Tibial nerve (tissue), 4 donors: ENCODE measurements around the gene SDC1. TPM values are rescaled to one million over a fixed set of nuclear protein-coding genes. Genes with fewer than 3 reads are reported as not detected.

ENCODE experiments used
- DNase-seq, 2 donors: peaks; one replicate each; pipeline ENCODE4 v3.0.0-alpha.2; 2019; ENCODE audit warnings: low spot score in 2 of 2
- H3K27ac ChIP-seq, 4 donors: fragments of 200-600 bp; sonication (generic) in 3 of 4; one replicate each; pipeline ENCODE4 v1.5.1; 2017 to 2019; ENCODE audit warnings: mild to moderate bottlenecking in 1 of 4
- H3K27me3 ChIP-seq, 2 donors: fragments of 200-600 bp; sonication (generic) in 1 of 2; one replicate each; pipeline versions ENCODE4 v1.5.1 to v1.6.0; 2017 to 2019
- H3K36me3 ChIP-seq, 3 donors: fragments of 200-600 bp; sonication (generic); one replicate each; pipeline ENCODE4 v1.5.1; 2018 to 2019
- H3K4me1 ChIP-seq, 4 donors: fragments of 200-600 bp; sonication (generic) in 3 of 4; one replicate each; pipeline ENCODE4 v1.5.1; 2017 to 2019
- H3K4me3 ChIP-seq, 4 donors: fragments of 200-600 bp; sonication (generic) in 3 of 4; one replicate each; pipeline ENCODE4 v1.5.1; 2017 to 2019; ENCODE audit warnings: mild to moderate bottlenecking in 1 of 4, moderate library complexity in 1 of 4
- H3K9me3 ChIP-seq, 4 donors: fragments of 200-600 bp; sonication (generic) in 3 of 4; one replicate each; pipeline ENCODE4 v1.5.1; 2017 to 2019
- CTCF ChIP-seq, 5 experiments: fragments of 200-600 bp in 3 of 5; fragments of 450-650 bp in 2 of 5; sonication (generic) in 3 of 5; IDR thresholded peaks; one replicate each; pipeline ENCODE4 v1.5.1; 2016 to 2019; ENCODE audit warnings: antibody characterized with exemption in 5 of 5, mild to moderate bottlenecking in 3 of 5, moderate library complexity in 2 of 5
- EP300 ChIP-seq, 2 donors: sonication (generic); formaldehyde crosslinking; IDR thresholded peaks; one replicate each; pipeline ENCODE4 v1.6.1; 2017; ENCODE audit warnings: antibody characterized with exemption in 2 of 2, mild to moderate bottlenecking in 1 of 2
- POLR2A ChIP-seq, 2 donors: fragments of 450-650 bp; IDR thresholded peaks; one replicate each; pipeline ENCODE4 v1.6.1; 2017; ENCODE audit warnings: antibody characterized with exemption in 2 of 2, mild to moderate bottlenecking in 2 of 2, moderate library complexity in 2 of 2
- WGBS, 2 donors: methylation state at CpG; one replicate each; pipeline ENCODE4 v1.1.5; 2018; 5-methylcytosine and 5-hydroxymethylcytosine counted together
- total RNA-seq, 4 donors: library from RNA; depleted of rRNA; stranded (reverse); fragments of >200 nt; gene quantifications; one replicate each; pipeline ENCODE4 v1.1.0, GENCODE V29; 2016

SDC1 gene
- total RNA-seq, 4 donors from 2014 or later, result 0.78 to 2.8 (median 1.7) TPM

DNA sequence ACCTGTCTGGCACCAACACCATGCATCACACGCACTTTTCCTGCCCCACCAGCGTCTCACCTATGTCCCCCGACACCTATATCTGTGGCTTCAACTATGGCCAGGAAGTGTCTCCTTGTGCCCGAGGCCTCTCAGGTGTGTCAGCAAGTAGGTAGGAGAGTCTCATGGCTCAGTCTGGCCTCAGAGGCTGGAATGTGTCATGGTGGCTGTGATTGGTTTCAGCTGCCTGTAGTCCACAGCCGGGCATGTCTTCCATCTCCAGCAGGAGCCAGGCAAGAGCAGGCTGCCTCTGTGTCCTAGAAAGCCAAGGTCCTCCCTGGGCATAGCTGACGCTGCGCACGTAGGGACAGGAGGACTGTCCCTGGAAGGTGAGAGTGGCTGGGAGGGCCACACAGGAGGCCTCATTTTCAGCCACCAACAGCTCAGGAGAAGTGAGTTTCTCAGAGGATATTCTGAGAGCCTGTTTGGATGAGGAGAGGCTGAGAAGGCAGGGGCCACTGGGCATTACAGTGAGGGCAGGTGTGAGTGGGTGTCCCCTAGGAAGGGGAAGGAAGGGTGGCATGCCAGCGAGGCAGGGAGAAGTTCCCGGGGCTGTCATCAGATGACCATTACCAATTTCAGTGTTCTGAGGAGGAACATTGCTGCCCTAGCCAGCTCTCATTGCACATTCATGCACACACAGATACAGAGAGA, 47.2 kb downstream of the SDC1 start:
- H3K4me3 ChIP-seq, result no peak overlapping the region
- no peaks in the 10 kb centered on the region for H3K4me1 ChIP-seq
- no peak for DNase-seq
- H3K9me3 ChIP-seq, result no peaks in the 10 kb centered on the region
- no peaks in the 10 kb centered on the region for H3K36me3 ChIP-seq
- no peaks in the 10 kb centered on the region for H3K27me3 ChIP-seq
- TF ChIP-seq POLR2A (IDR thresholded peaks at IDR 0.05) (no peak), CTCF (IDR thresholded peaks at IDR 0.05) (no peak), EP300 (IDR thresholded peaks at IDR 0.05) (no peak)
- H3K27ac ChIP-seq, result no peak overlapping the region
- whole genome bisulfite sequencing, 2 donors, result 88 to 90% methylated on average over 9 to 10 of the region's 10 CpGs

- DNase-seq, result no peak
- H3K27me3 ChIP-seq, result no peaks in the 10 kb centered on the region
- H3K4me3 ChIP-seq, result no peak overlapping the region
- peaks cover 0 to 8% (median 0%) of the 10 kb centered on the region in 4 donors for H3K4me1 ChIP-seq
- H3K27ac ChIP-seq, result no peak overlapping the region
- H3K36me3 ChIP-seq, result no peaks in the 10 kb centered on the region
- no peak for TF ChIP-seq POLR2A (IDR thresholded peaks at IDR 0.05)
- no peak for TF ChIP-seq EP300 (IDR thresholded peaks at IDR 0.05)
- no peak for TF ChIP-seq CTCF (IDR thresholded peaks at IDR 0.05)
- no peaks in the 10 kb centered on the region for H3K9me3 ChIP-seq
- 85 to 93% methylated on average over 5 of the region's 5 CpGs for WGBS, 2 donors
These were observed 48.2 kb downstream of the SDC1 start for GRCh38 chr2:20176760-20177159.

GRCh38 chr2:20175931-20176330, 49.0 kb downstream of the SDC1 start:
- Histone ChIP-seq H3K4me3 (no peak overlapping the region), H3K9me3 (no peaks in the 10 kb centered on the region), H3K36me3 (no peaks in the 10 kb centered on the region), H3K27ac (no peak overlapping the region), H3K27me3 (no peaks in the 10 kb centered on the region), H3K4me1 (peaks cover 0 to 9% (median 0%) of the 10 kb centered on the region in 4 donors)
- 88% methylated on average over 3 of the region's 3 CpGs for WGBS, 2 donors
- no peak for TF ChIP-seq POLR2A (IDR thresholded peaks at IDR 0.05)
- TF ChIP-seq CTCF (IDR thresholded peaks at IDR 0.05), result no peak
- TF ChIP-seq EP300 (IDR thresholded peaks at IDR 0.05), result no peak
- DNase-seq, result no peak

- no peak for DNase-seq
- TF ChIP-seq CTCF (IDR thresholded peaks at IDR 0.05) (no peak), EP300 (IDR thresholded peaks at IDR 0.05) (no peak)
- Histone ChIP-seq H3K27me3 (no peaks in the 10 kb centered on the region), H3K27ac (no peak overlapping the region), H3K4me1 (peaks cover 0 to 9% (median 0%) of the 10 kb centered on the region in 4 donors), H3K9me3 (no peaks in the 10 kb centered on the region), H3K4me3 (no peak overlapping the region), H3K36me3 (no peaks in the 10 kb centered on the region)
- WGBS, 2 donors, result 86 to 87% methylated on average over 8 of the region's 8 CpGs
These were observed 49.7 kb downstream of the SDC1 start for GRCh38 chr2:20175267-20175666.

DNA sequence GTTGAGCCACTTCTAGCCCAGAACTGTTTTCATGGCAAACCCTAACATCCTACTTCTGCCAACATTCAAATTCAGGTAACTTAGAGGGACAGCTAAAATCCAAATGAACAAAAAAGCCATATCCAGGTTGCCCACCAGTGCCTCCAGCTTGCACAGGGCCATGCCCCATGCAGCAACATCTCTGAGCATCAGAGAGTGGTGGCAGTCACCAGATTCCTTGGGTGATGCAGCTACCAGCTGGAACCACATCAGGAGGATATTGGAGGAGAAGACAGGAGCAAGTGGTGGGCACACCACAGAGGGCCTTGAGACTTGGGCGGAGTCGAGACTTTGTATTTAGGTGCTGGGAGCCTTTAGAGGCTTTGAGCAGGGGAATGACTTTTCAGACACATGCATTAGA, 50.5 kb downstream of the SDC1 start:
- H3K36me3 ChIP-seq, result no peaks in the 10 kb centered on the region
- H3K4me1 ChIP-seq, result peaks cover 0 to 9% (median 0%) of the 10 kb centered on the region in 4 donors
- 91 to 92% methylated on average over 2 of the region's 2 CpGs for WGBS, 2 donors
- H3K27me3 ChIP-seq, result no peaks in the 10 kb centered on the region
- no peak for DNase-seq
- H3K27ac ChIP-seq, result no peak overlapping the region
- no peak overlapping the region for H3K4me3 ChIP-seq
- H3K9me3 ChIP-seq, result no peaks in the 10 kb centered on the region
- no peak for TF ChIP-seq POLR2A (IDR thresholded peaks at IDR 0.05)
